ENCODE data around the gene LTBP1. TPM values are rescaled to one million over a fixed set of nuclear protein-coding genes. Genes with fewer than 3 reads are reported as not detected.

LTBP1 gene
- total RNA-seq, 1 experiment from 2014 or later, result 12.1 TPM

GRCh38 chr2:33265584-33266338 is 319.0 kb downstream of the LTBP1 start:
- no peak for DNase-seq (ENCODE audit: low spot score)

- no peak for DNase-seq (ENCODE audit: low spot score)
Observed at GRCh38 chr2:33266467-33266866, 319.7 kb downstream of the LTBP1 start.

DNA sequence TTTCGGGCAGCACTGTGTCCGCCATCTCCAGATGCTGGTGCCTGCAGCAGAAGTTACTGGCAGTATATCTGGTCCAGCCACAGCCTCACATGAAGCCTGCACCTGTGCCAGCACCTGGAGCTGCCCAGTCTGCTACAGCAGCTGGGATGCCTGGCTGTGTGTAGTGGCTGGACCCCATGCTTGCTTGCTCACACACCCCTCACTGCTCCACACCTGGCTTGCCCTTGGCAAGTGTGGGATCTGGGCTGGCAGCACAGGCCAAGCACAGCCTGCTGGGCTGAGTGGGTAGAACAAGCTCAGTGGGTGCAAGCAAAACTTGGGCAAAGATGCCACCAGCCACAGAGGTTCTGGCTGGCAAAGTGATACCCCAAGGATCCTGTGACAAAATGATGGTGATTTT is 320.3 kb downstream of the LTBP1 start:
- DNase-seq (ENCODE audit: low spot score), result no peak

GRCh38 chr2:33267756-33268155 is 321.0 kb downstream of the LTBP1 start:
- DNase-seq (ENCODE audit: low spot score), result no peak

GRCh38 chr2:33268246-33268831 is 321.6 kb downstream of the LTBP1 start:
- no peak for DNase-seq (ENCODE audit: low spot score)

DNA sequence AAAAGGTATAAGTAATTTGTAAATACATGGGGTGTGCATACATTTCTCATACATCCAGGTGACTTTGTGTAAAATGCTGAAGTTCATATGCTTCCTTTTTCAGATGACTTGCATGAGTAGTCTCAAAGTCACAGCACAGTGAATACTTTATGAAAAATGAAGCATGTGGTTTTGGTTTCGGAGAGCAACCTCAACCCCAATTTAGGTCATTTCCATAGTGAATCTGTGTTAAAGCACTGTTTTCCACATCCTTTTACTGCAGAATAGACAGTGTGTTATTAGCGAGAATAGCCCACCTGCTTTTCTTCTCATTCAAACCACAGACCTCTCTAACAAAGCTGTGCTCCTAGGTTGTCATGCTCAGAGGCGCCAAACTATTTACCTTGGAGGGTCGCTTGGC is 325.2 kb downstream of the LTBP1 start:
- no peak for DNase-seq (ENCODE audit: low spot score)

DNA sequence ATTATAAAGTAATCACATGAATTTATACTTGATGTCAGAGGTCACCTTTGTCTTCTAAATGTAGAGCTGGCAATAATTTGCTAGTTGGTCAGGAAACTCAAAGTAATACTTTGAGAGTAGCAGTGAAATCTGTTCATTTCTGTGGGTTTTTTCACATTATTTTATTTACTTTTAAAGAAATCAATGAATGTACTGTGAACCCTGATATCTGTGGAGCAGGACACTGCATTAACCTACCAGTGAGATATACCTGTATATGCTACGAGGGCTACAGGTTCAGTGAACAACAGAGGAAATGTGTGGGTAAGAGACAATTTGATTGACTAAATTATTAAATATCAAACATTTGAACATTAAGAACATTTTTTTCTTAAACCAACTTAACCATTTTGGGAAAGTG is 326.7 kb downstream of the LTBP1 start:
- DNase-seq (ENCODE audit: low spot score), result no peak

- DNase-seq (ENCODE audit: low spot score), result no peak
Observed at GRCh38 chr2:33274524-33274923, 327.8 kb downstream of the LTBP1 start.

DNA sequence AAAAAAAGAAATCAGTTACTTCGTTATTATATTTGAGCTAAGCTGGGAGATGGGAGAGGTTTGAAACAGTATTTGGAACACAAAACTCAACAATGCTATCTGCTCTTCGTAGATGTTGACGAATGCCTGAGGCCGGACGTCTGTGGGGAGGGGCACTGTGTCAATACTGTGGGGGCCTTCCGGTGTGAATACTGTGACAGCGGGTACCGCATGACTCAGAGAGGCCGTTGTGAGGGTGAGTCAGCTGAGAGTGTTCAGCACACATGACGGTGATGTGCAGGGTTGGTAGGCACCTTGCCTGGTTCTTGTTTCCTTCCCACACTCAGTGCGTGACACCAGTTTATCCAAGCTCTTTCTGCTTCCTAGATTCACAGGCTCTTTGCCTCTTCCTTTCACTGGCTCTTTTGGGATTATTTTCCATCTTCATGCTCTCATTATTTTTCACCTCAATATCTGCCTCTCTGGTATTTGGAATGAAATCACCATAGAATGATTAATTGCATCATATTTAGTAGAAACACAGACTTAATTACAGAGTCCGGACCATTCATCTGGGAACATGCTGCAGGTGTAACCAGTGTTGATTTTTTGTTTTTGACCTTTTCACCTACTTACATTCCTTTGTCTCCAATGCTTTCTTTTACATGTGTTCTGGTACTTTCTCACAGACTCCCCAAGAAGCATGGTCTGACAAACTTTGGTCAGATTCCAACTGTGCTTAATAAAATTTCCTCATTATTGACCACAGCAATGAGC is 329.1 kb downstream of the LTBP1 start:
- peak; percentile 98 for DNase-seq (ENCODE audit: low spot score)

DNA sequence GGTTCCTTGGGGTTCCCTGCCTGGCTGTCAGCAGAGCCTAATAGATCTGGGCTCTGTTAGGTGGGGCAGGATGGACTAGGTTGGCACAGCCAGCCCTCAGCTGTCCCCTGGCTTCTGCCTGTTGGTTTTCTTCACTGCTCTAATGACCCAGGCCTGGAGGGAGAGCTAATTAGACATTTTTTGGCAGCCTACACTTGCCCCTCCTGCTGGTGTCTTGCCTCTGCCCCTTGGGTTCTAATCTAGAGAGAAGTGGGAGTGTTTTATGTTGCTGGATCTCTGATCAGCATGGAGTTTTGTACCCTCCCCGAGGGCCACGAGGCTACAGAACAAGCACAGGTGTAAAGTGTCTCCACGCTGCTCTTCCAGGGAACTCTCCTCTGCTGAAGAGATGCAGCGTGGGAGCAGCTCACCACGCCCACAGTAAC is 330.3 kb downstream of the LTBP1 start:
- DNase-seq (ENCODE audit: low spot score), result no peak

DNA sequence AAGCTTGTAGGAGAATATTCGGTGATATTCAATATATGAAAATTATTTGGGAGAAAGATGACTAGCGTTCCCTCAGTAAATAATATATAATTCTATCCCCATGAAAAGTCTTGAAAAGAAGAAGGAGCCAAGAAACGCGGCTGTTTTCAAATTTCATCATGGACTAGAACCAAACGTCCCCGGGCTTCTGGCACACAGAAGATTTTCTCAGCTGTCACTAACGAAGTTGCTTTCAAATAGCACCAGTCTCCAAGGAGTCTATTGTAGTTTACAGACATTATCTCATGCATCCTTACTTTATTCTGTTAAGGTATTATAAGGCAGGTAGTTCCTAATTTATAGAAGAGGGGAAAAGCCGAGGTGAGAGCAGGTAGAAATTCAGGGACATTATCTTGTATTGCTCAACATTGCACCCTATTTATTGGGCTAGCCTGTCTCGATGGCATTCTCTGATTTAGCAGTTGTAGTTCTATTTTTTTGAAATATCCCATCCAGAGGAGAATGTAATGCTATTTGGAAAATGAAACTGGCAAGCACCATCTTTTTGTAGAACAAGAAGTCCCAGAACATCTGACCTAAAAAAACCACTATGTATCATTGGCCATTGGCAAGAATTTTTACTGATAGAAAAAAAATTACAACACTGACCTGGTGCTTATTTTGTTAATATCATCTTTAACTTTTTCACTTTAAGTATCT is 331.6 kb downstream of the LTBP1 start:
- DNase-seq (ENCODE audit: low spot score), result no peak

GRCh38 chr2:33284287-33284686 is 337.5 kb downstream of the LTBP1 start:
- no peak for DNase-seq (ENCODE audit: low spot score)

DNA sequence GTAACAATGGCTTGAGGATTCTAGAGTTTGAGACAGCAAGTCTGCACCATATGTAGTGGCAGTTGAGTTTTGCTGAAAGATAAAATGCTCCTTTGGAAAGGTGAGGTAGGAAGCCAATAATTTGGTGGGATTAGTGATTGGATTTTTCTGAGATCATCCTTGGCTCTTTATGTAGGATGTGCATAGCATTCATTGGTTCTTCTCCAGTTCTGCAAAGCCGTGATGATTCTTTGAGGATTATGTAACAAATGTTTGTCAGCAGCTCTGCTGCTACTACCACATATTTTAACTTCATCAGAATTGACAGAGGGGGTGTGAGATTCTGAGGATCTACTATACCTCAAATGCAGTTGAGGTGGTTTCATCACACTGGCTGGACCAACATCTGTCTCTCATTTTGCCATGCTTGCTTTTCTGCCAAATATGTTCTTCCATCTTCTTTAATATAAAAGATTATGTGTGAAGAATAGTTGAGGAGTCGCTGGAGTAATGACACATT is 340.8 kb downstream of the LTBP1 start:
- DNase-seq (ENCODE audit: low spot score), result no peak

- DNase-seq (ENCODE audit: low spot score), result no peak
Observed at GRCh38 chr2:33288011-33288410, 341.3 kb downstream of the LTBP1 start.

DNA sequence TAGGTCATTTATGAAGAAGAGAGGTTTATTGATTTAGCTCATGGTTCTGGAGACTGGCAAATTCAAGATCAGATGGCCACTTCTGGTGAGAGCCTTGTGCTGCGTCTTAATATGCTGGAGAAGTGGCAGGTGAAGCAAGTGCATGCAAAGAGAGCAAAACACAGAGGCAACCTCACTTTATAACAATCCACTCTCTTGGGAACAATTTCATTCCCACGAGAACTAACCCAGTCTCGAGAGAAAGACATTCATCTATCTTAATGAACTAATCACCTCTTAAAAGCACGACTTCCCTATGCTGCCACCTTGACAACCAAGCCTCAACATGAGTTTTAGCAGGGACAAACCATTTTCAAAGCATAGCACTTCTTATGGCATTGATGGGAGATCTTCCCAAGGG is 343.2 kb downstream of the LTBP1 start:
- no peak for DNase-seq (ENCODE audit: low spot score)

DNA sequence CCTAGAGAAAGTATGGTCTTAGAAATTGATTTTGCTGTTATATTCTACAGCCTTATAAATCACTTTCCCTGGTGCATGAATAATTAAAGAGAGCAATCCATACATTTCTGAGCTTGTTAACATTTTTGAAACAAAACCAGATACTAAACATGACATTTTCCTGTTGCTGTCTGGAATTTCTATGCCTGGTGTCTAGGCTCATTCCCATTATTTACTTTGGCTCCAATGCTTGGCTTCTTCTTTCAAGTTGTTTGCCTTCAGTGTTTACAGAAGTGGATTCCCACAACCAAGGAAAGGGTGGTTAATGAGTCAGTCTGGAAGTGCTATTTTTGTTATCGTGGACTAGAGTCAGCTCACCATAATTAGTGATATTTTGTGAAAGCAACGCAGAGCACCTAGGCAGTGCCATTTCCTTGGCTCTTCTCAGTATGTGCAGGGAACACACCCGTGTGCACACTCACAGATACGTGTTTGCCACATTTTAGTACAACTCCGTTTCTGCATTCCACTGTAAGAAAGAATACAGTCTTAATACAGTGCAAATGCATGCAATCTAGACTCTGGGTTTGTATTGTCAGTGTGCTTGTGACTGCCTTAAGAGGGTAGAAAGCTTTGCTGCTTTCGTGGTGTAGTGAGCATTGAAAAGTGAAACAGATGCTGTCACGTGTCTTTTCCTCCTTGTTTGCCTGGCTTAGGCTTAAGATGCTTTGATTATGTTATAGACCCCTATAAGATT is 344.7 kb downstream of the LTBP1 start:
- DNase-seq (ENCODE audit: low spot score), result peak; percentile 88

DNA sequence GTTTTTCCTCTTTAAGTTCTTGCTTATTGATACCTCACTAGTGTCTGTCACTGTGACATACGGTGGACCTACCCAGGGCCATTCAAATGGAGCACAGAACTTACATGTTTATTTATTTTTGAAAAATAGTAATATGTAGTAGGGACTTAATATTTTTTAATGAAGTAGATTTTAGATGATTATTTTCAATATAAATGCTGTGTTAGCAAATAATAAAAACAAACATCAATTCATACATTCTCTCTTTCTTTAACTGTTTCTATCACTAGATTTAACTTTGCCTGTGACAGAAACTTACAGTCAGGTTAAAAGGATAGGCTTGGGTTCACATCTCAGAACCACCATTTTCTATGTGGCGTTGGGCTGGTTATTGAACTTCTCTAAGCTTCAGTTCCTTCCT is 345.3 kb downstream of the LTBP1 start:
- no peak for DNase-seq (ENCODE audit: low spot score)

- no peak for DNase-seq (ENCODE audit: low spot score)
Observed at GRCh38 chr2:33292981-33293595, 346.3 kb downstream of the LTBP1 start.

GRCh38 chr2:33298233-33298632 is 351.5 kb downstream of the LTBP1 start:
- peak; percentile 32 for DNase-seq (ENCODE audit: low spot score)

- no peak for DNase-seq (ENCODE audit: low spot score)
Observed at GRCh38 chr2:33301355-33301754, 354.6 kb downstream of the LTBP1 start.

- DNase-seq (ENCODE audit: low spot score), result no peak
Observed at GRCh38 chr2:33302348-33302747, 355.6 kb downstream of the LTBP1 start.

Measured in A172 (cell line).